PC-3 (cell line): ENCODE results near the gene ZNF487.

Experiments
- EZH2 ChIP-seq: fragments of 300-600 bp; sonication (generic); IDR thresholded peaks from one replicate; pipeline ENCODE4 v1.6.1; 2017; ENCODE audit warnings: antibody characterized with exemption, mild to moderate bottlenecking, low read length; ENCODE audit not compliant: unreplicated experiment
- TF ChIP-seq, protein P1 (sequence below): fragments of 300-600 bp; sonication (generic); conservative IDR thresholded peaks from 2 replicates; pipeline ENCODE4 v1.5.1; 2017; ENCODE audit warnings: antibody characterized with exemption, low read depth, mild to moderate bottlenecking, low read length

DNA sequence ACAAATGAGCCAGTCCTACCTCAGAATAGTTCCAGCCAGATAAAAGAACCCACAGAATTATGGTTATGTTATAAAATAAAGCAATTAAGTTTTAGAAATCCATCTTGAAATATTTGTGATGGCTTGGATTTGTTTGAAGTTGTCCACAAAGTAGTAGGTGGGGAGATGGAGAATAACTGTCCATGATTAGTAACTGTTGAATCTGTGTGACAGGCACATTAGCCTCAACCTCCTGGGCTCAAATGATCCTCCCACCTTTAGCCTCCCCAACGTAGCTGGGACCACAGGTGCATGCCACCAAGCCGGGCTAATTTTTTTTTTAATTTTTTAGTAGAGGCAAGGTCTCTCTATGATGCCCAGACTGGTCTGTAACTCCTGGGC, 38.0 kb upstream of the ZNF487 start:
- no peak for TF ChIP-seq EZH2
- TF ChIP-seq, protein P1, sequence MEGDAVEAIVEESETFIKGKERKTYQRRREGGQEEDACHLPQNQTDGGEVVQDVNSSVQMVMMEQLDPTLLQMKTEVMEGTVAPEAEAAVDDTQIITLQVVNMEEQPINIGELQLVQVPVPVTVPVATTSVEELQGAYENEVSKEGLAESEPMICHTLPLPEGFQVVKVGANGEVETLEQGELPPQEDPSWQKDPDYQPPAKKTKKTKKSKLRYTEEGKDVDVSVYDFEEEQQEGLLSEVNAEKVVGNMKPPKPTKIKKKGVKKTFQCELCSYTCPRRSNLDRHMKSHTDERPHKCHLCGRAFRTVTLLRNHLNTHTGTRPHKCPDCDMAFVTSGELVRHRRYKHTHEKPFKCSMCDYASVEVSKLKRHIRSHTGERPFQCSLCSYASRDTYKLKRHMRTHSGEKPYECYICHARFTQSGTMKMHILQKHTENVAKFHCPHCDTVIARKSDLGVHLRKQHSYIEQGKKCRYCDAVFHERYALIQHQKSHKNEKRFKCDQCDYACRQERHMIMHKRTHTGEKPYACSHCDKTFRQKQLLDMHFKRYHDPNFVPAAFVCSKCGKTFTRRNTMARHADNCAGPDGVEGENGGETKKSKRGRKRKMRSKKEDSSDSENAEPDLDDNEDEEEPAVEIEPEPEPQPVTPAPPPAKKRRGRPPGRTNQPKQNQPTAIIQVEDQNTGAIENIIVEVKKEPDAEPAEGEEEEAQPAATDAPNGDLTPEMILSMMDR, result no peak
